Testis (tissue), 3 donors: ENCODE data around the gene GPR68. TPM values are rescaled to one million over a fixed set of nuclear protein-coding genes. Genes with fewer than 3 reads are reported as not detected.
A peak's percentile ranks its signal among the peaks of the same experiment; 100 is the strongest.
"Not testable (repeated sequence)": the region's sequence is repeated elsewhere in the genome, so short reads cannot be mapped to it uniquely, and the experiment has no call there.

ENCODE experiments used
- DNase-seq: peaks from one replicate; pipeline ENCODE4 v3.0.0-alpha.2; 2019
- H3K27ac ChIP-seq, 2 donors: fragments of 200-600 bp; sonication (generic); one replicate each; pipeline ENCODE4 v1.5.1; 2019
- H3K27me3 ChIP-seq: fragments of 200-600 bp; sonication (generic); one replicate; pipeline ENCODE4 v1.5.1; 2019
- H3K36me3 ChIP-seq: fragments of 200-600 bp; sonication (generic); one replicate; pipeline ENCODE4 v1.5.1; 2017; ENCODE audit warnings: low read depth; ENCODE audit errors: missing control alignments
- H3K4me1 ChIP-seq: fragments of 200-600 bp; sonication (generic); one replicate; pipeline ENCODE4 v1.5.1; 2019
- H3K4me3 ChIP-seq, 2 donors: fragments of 200-600 bp; sonication (generic); one replicate each; pipeline ENCODE4 v1.5.1; 2017 to 2019
- H3K9me3 ChIP-seq: fragments of 200-600 bp; sonication (generic); one replicate; pipeline ENCODE4 v1.5.1; 2017
- POLR2A ChIP-seq: fragments of 450-650 bp; IDR thresholded peaks from one replicate; pipeline ENCODE4 v1.6.1; 2017; ENCODE audit warnings: antibody characterized with exemption, mild to moderate bottlenecking, moderate library complexity
- WGBS, 2 donors: methylation state at CpG; one replicate each; pipeline ENCODE4 v1.1.5; 2018; 5-methylcytosine and 5-hydroxymethylcytosine counted together
- intact Hi-C: fragments of 100-400 bp; cut with DNase I; formaldehyde crosslinking; loops from one replicate; pipeline ENCODE4 v1.15.1; 2023; ENCODE audit warnings: low total_unique reads
- polyA plus RNA-seq: library from polyadenylated mRNA; stranded (reverse); fragments of 350-450 nt; fragmentation: Illumina TruSeq; extraction: RNeasy Lipid Tissue Mini Kit (QIAGEN cat#74804); gene quantifications from one replicate; pipeline ENCODE4 v1.2.3, GENCODE V29; 2014; ENCODE audit warnings: low read depth, low replicate concordance; ENCODE audit not compliant: insufficient read depth
- total RNA-seq, 2 donors: library from RNA; depleted of rRNA; stranded (reverse); fragments of >200 nt; gene quantifications; one replicate each; pipeline ENCODE4 v1.2.3, GENCODE V29; 2016
- TF ChIP-seq, protein P1 (sequence below), 3 experiments: fragments of 450-650 bp in 2 of 3; fragments of 200-600 bp in 1 of 3; sonication (generic) in 1 of 3; IDR thresholded peaks; one replicate each; pipeline ENCODE4 v1.5.1; 2016 to 2019; ENCODE audit warnings: antibody characterized with exemption in 3 of 3, mild to moderate bottlenecking in 2 of 3, moderate library complexity in 1 of 3

The GPR68 gene
- total and polyA plus RNA-seq, 3 donors from 2014 or later, result 1.1 to 3.8 (median 2.4) TPM

DNA sequence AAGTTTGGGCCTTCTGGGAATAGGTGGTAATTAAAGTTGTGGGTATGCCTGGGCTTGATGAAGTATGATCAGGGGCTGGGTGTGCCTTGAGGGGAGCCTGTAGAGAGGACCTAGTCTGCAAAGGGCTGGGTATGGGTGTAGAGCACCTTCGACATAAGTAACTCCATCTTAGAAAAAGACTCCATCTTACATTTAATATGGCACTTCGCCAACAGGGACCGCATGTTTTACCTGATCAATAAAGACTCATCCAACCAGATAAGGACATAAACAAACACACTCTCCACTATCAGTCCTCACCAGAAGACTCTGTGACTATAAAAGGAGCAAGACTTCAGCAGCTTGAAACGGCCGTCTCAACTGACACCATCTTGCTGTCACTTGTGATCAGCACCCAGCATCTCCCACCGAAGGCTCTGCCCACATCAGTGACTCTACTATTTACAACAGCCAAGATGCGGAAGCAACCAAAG is 23.5 kb upstream of the GPR68 start:
- Histone ChIP-seq H3K27ac (no peak overlapping the region), H3K4me1 (peaks cover 37% of the 10 kb centered on the region), H3K27me3 (no peaks in the 10 kb centered on the region), H3K9me3 (no peaks in the 10 kb centered on the region), H3K4me3 (no peak overlapping the region), H3K36me3 (no peaks in the 10 kb centered on the region)
- no peak for TF ChIP-seq POLR2A
- TF ChIP-seq, protein P1, sequence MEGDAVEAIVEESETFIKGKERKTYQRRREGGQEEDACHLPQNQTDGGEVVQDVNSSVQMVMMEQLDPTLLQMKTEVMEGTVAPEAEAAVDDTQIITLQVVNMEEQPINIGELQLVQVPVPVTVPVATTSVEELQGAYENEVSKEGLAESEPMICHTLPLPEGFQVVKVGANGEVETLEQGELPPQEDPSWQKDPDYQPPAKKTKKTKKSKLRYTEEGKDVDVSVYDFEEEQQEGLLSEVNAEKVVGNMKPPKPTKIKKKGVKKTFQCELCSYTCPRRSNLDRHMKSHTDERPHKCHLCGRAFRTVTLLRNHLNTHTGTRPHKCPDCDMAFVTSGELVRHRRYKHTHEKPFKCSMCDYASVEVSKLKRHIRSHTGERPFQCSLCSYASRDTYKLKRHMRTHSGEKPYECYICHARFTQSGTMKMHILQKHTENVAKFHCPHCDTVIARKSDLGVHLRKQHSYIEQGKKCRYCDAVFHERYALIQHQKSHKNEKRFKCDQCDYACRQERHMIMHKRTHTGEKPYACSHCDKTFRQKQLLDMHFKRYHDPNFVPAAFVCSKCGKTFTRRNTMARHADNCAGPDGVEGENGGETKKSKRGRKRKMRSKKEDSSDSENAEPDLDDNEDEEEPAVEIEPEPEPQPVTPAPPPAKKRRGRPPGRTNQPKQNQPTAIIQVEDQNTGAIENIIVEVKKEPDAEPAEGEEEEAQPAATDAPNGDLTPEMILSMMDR (IDR thresholded peaks at IDR 0.05), result no peak
- WGBS, 2 donors, result 93 to 97% methylated on average over 7 of the region's 7 CpGs
- DNase-seq, result no peak
- intact Hi-C loops, result no loop called here

DNA sequence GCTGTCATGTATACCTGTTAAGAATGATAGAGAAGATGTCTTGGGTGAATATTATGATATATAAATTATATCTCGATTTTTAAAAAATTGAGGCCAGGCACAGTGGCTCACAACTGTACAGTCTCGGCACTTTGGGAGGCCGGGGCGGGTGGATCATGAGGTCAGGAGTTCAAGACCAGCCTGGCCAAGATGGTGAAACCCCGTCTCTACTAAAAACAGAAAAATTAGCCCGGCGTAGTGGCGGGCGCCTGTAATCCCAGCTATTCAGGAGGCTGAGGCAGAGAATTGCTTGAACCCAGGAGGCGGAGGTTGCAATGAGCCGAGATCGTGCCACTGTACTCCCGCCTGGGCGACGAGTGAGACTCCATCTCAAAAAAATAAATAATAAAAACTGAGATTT is 21.8 kb upstream of the GPR68 start:
- H3K4me3 ChIP-seq, DNase-seq, H3K9me3 ChIP-seq, H3K36me3 ChIP-seq, H3K27ac ChIP-seq, H3K27me3 ChIP-seq, intact Hi-C loops: not testable (repeated sequence)
- peaks cover 27% of the 10 kb centered on the region for H3K4me1 ChIP-seq
- 78 to 84% methylated on average over 15 of the region's 15 CpGs for WGBS, 2 donors

DNA sequence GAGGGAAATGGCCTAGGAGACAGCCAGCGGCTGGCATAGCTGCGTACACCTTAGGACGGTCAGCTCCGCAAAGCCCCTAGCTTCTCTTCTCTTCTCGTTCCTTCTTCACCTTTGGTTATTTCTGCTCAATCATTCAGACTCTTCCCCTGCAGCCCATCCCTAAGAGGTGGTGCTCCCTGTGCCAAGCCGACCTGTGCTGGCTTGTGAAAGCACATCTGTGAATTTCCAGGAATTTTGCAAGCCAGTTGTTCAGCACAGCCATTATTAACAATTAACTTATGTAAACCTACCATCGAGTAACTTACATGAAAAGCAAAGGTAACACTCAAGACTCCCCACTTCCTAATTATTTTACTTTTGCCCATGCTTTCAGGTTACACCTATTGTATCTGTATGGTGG is 20.9 kb upstream of the GPR68 start:
- DNase-seq, result no peak
- Histone ChIP-seq H3K36me3 (no peaks in the 10 kb centered on the region), H3K9me3 (no peaks in the 10 kb centered on the region), H3K27me3 (no peaks in the 10 kb centered on the region), H3K4me3 (no peak overlapping the region), H3K27ac (no peak overlapping the region), H3K4me1 (peaks cover 27% of the 10 kb centered on the region)
- intact Hi-C loops, result no loop called here
- 72 to 80% methylated on average over 7 of the region's 7 CpGs for WGBS, 2 donors
- TF ChIP-seq POLR2A, result no peak
- TF ChIP-seq, protein P1 (IDR thresholded peaks at IDR 0.05), result no peak

DNA sequence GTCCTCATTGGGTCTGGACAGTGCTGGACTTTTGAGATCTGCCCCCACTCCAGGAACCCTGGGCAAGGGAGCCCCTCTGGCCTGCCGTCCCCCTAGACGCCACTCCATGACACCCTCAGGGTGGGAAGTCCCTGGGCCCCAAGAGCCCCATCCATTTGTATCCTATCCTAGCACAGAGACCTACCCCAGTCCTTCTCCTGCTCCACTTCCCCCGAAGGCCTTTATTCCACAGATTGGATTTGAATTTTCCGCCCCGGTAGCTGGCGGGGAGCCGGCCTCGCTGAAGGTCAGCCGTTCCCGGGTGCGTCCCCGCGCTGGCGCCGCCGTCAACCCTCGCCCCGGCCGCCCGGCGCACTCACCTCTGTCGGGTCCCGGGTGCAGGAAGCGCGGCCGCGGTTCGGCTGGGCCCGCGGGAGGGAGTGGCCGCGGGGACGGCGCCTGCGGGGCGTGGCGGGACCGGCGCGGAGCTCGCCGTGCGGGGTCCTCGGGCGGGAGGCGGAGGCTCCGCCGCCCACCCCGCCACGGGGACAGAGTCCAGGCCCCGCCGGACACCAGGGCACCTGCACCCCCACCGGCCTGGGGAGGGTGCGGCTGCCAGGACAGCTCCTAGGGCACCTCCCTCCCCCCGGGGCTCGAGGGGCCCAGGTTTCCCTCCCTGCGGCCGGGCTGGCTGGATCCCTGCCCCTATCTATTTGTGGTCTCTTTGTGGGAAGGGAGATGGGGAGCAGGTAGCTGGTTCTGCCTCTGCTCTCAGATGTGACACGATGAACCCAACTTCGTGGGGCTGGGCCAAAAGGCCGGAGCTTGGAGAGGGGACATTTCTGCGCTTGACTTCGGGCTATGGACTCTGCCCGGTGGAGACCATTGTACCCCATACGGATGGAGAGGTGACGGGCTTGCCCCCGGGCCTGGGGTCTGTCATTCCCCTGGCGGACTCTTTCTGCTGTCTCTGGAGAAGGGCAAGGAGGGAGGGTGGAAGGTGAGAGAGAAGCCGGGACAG is 19.9 kb upstream of the GPR68 start:
- Histone ChIP-seq H3K27ac (peak overlapping the region in 1 of 2 donors; percentile 62), H3K27me3 (no peaks in the 10 kb centered on the region), H3K4me1 (peaks cover 19% of the 10 kb centered on the region), H3K9me3 (no peaks in the 10 kb centered on the region), H3K4me3 (peak overlapping the region; percentile 50 to 51), H3K36me3 (no peaks in the 10 kb centered on the region)
- intact Hi-C loops, result no loop called here
- no peak for DNase-seq
- TF ChIP-seq, protein P1 (IDR thresholded peaks at IDR 0.05), result no peak
- no peak for TF ChIP-seq POLR2A
- 9 to 11% methylated on average over 12 to 69 of the region's 69 CpGs for WGBS, 2 donors

DNA sequence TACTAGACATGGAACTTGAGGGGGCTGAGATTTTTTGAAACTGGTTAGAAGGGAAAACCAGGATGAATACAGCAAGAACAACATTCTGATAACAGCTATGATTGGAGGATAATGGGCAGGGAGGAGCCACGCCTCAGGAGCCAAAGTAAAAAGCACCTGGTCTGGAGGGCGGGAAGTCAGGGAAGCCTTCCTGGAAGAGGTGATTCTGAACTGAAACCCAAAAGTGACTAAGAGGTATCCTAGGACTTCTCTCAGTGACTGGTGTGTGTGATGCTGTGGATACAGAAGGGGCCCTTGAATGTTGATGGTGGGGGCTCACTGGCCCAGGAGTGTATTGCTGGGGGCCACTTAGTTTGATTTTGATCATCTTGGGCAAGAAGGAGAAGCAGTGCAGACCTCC is 18.8 kb upstream of the GPR68 start:
- no peak overlapping the region for H3K4me3 ChIP-seq
- no peaks in the 10 kb centered on the region for H3K27me3 ChIP-seq
- H3K36me3 ChIP-seq, result no peaks in the 10 kb centered on the region
- intact Hi-C loops, result no loop called here
- peaks cover 15% of the 10 kb centered on the region for H3K4me1 ChIP-seq
- no peak for DNase-seq
- no peak for TF ChIP-seq POLR2A
- TF ChIP-seq, protein P1 (IDR thresholded peaks at IDR 0.05), result no peak
- no peaks in the 10 kb centered on the region for H3K9me3 ChIP-seq
- 76 to 87% methylated on average over 2 of the region's 2 CpGs for WGBS, 2 donors
- no peak overlapping the region for H3K27ac ChIP-seq
